RKO (cell line): Measurements from ENCODE around the gene PRDX5.

Experiments
- DNase-seq: peaks from one replicate; pipeline ENCODE4 v3.0.0-alpha.2; 2016; ENCODE audit warnings: low spot score

Gene PRDX5

GRCh38 chr11:64362339-64362738 is 44.4 kb downstream of the PRDX5 start:
- DNase-seq = no peak

- DNase-seq = no peak
These were observed 46.5 kb downstream of the PRDX5 start for GRCh38 chr11:64364435-64364834.

DNA sequence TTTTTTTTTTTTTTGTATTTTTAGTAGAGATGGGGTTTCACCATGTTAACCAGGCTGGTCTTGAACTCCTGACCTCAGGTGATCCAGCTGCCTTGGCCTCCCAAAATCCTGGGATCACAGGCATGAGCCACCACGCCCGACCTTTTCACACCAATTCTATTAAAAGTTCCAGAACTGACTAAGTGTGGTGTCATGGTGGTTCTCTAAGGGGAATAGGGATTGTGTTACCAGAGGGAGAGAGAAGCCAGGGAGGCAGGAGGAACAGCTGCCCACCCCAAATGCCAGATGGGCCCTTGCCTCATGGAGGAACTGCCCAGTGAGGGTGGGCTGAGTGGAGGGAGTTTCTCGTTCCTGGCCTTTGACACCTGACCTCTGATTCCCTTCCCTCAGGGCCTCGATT is 47.0 kb downstream of the PRDX5 start:
- DNase-seq = peak; percentile 54

DNA sequence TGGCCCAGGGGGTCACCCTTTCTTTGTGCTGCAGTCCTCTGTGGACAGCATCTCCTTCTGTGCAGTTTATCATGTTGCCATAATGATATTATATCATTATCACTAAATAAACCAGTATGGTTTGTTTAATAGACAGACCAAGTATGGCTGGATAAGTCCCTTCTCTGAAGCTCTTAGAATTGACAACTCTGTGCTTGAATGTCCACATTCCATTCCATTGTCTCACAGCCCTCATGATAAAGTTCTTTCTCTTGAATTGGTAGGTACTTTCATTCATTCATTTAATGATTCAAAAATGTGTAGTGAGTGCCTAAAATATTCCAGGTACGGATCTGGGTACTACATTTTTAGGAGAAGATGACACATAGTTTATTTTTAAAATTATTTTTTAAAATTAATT is 48.8 kb downstream of the PRDX5 start:
- no peak for DNase-seq

- DNase-seq = no peak
These were observed 50.2 kb downstream of the PRDX5 start for GRCh38 chr11:64367931-64368672.

DNA sequence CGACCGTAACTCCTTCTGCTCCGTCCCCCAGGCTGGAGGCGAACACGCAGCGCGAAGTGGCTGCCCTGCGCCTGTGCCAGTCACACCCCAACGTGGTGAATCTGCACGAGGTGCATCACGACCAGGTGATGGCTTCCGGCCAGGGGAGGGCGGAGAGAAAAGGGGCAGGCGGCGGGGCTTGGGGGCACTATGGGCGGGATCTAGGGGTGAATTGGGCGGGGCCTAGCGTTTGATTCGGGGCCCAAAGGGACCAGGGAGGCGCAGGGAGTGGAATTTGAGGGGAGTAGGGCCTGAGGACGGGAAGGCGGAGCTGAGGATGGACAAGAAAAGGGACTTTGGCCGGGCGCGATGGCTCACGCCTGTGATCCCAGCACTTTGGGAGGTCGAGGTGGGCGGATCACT is 50.8 kb downstream of the PRDX5 start:
- no peak for DNase-seq

DNA sequence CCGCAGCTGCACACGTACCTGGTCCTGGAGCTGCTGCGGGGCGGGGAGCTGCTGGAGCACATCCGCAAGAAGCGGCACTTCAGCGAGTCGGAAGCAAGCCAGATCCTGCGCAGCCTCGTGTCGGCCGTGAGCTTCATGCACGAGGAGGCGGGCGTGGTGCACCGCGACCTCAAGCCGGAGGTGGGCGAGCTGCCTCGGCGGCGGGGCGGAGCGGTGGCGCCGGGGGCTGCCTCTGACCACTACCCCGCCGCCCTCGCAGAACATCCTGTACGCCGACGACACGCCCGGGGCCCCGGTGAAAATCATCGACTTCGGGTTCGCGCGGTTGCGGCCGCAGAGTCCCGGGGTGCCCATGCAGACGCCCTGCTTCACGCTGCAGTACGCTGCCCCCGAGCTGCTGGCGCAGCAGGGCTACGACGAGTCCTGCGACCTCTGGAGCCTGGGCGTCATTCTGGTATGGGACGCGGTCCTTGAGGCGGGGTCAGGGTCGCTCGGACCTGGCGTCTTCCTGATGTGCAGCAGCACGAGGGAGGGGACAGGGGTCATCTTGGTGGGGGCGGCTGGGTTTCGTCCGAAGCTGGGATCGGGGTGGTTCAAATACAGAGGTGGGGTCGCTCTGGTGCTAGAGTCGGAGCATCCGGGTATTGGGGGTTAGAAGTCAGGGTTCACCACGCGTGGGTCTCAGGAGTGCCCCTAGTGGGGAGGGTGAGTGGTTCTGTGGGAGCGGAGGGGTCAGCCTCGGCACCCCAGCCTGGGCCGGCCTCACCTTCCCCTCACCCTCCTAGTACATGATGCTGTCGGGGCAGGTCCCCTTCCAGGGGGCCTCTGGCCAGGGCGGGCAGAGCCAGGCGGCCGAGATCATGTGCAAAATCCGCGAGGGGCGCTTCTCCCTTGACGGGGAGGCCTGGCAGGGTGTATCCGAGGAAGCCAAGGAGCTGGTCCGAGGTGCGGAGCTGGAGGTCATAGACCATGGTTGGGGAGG is 51.8 kb downstream of the PRDX5 start:
- no peak for DNase-seq

GRCh38 chr11:64371201-64371600 is 53.3 kb downstream of the PRDX5 start:
- DNase-seq = no peak
